ENCODE measurements around the gene ATL3.
A peak's percentile ranks its signal among the peaks of the same experiment; 100 is the strongest.

The ATL3 gene

GRCh38 chr11:63711838-63712237 is 40.7 kb upstream of the ATL3 start:
- TF ChIP-seq CTCF (IDR thresholded peaks at IDR 0.05), result no peak
- Histone ChIP-seq H3K4me3 (no peak overlapping the region), H3K27ac (no peak overlapping the region)
- no peak for DNase-seq (ENCODE audit: low spot score)

GRCh38 chr11:63710476-63711217 is 39.5 kb upstream of the ATL3 start:
- no peak for DNase-seq (ENCODE audit: low spot score)
- TF ChIP-seq CTCF (IDR thresholded peaks at IDR 0.05), result no peak
- peak overlapping the region in 1 of 2 donors; percentile 37 for H3K27ac ChIP-seq
- no peak overlapping the region for H3K4me3 ChIP-seq

DNA sequence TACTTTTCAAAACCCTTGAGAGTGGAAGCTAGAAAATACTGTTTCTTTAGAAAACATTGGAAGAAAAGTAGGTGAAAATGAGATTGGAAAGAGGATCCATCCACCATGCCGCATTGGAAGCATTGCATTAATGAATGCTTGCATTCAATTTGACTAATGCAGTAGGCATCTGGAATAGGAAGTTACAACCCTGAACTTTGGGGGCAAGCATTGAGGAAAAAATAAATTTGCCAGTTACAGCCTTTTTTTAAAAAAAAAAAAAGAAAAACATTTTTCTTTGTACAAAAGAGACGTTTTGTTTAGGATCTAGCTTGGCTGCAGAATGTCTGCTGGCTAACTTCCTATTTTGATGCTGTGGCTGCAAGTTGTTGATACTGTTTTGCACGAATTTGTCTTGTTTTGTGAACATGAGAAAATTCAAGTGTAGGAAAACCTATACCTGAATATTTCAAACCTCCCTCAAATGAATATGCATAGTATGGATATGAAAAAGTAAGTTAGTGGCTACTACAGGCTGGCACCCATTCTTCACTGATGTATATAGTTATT is 38.2 kb upstream of the ATL3 start:
- Histone ChIP-seq H3K27ac (no peak overlapping the region), H3K4me3 (no peak overlapping the region)
- TF ChIP-seq CTCF (IDR thresholded peaks at IDR 0.05), result no peak
- DNase-seq (ENCODE audit: low spot score), result no peak

DNA sequence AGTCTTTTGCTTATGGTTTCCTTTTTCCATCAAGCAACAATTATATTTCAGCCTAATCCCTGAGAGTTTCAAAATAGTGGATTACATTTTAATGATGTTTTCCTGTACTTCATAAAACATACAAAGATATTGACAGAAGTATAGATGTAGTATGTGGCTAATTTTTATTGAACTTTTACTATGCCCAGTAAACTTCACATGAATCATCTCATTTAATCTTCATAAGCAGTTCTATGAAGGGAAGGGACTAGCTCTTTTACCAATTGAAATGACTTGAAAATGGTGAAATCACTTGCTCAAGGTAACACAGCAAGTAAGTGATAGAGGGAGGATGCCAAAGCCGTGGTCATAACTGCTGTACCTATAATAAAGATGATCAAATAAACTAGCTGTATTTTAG is 37.6 kb upstream of the ATL3 start:
- DNase-seq (ENCODE audit: low spot score), result no peak
- Histone ChIP-seq H3K27ac (no peak overlapping the region), H3K4me3 (no peak overlapping the region)
- no peak for TF ChIP-seq CTCF (IDR thresholded peaks at IDR 0.05)

DNA sequence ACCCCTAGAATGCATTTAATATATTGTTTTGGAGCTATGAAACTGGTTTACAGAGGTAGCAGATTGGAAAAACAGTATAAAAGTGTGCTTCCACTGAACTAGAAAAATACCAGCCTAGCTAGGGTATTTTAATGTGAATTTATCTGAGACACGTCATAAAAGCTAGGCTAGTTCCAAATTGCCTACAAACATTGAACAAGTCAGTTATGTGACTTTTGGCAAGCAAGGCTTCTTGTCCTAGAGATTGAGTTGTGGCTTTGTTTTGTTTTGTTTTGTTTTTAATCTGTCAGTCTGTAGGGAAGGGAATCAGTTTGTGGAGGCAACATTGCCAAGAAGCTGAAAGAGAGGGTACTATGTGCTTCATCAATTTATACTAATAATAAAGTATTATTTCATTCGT is 34.4 kb upstream of the ATL3 start:
- Histone ChIP-seq H3K4me3 (no peak overlapping the region), H3K27ac (no peak overlapping the region)
- no peak for TF ChIP-seq CTCF (IDR thresholded peaks at IDR 0.05)
- no peak for DNase-seq (ENCODE audit: low spot score)

DNA sequence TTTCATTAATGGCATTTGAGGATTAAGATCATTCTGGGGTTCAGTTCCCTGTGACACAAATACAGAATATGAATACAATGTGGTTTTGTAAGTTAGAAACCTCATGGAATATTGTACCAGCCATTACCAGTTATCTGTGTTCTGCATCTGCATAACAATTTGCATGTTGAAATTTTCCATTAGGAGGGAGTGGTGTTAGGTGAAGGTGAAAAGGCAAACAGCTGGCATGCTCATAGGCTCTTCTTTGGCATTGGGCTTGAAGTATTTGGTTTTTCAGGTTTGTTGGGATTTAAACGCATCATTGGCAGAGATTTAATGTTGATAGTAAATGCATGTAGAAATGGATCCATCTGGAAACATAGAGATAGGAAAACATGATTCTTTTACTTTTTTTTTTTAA is 28.7 kb upstream of the ATL3 start:
- no peak for TF ChIP-seq CTCF (IDR thresholded peaks at IDR 0.05)
- no peak overlapping the region for H3K4me3 ChIP-seq

More for the DNA sequence above, 28.7 kb upstream of the ATL3 start:
- DNase-seq (ENCODE audit: low spot score), result no peak
- H3K27ac ChIP-seq, result no peak overlapping the region
